ENCODE data around the gene EDIL3.

GRCh38 chr5:84370176-84370575 lies 14.5 kb downstream of the EDIL3 start:
- TF ChIP-seq ZNF175 (CRISPR knock-in tag; IDR thresholded peaks at IDR 0.05; ENCODE audit: low read depth), result no peak
- no peak for TF ChIP-seq ZNF12 (CRISPR knock-in tag; IDR thresholded peaks at IDR 0.05)
- TF ChIP-seq POLR2AphosphoS5 (IDR thresholded peaks at IDR 0.05; ENCODE audit: control insufficient read depth, insufficient read depth, low read depth, low read length), result no peak
- no peak for TF ChIP-seq EZH2 (IDR thresholded peaks at IDR 0.05; ENCODE audit: borderline replicate concordance, low read depth, low read length)
- no peak for TF ChIP-seq PHF8 (IDR thresholded peaks at IDR 0.05; ENCODE audit: borderline replicate concordance, low read length)
- TF ChIP-seq CTCF (IDR thresholded peaks at IDR 0.05 in 2 of 3, conservative IDR thresholded peaks at IDR 0.05 in 1 of 3; ENCODE audit: insufficient read depth in 2 of 3, low read depth in 1 of 3, low read length in 3 of 3), result no peak
- no peak for TF ChIP-seq ZNF274 (IDR thresholded peaks at IDR 0.05; ENCODE audit: borderline replicate concordance, low read depth, low read length)
- TF ChIP-seq POLR2A (conservative IDR thresholded peaks at IDR 0.05), result no peak

Data from K562 (cell line).